K562 (cell line): ENCODE data around the gene KNDC1.

Experiments
- CHD1 ChIP-seq: fragments of 200-600 bp; sonication (generic); IDR thresholded peaks from one replicate; pipeline ENCODE4 v1.6.1; 2012; ENCODE audit warnings: mild to moderate bottlenecking, moderate library complexity, low read length, inconsistent platforms
- EP300 ChIP-seq: IDR thresholded peaks from 2 replicates; pipeline ENCODE4 v1.6.1; 2012; ENCODE audit warnings: low read length, improper control_type of control experiment
- POU5F1 ChIP-seq: fragments of 150-350 bp; IDR thresholded peaks from 2 replicates; pipeline ENCODE4 v1.6.1; 2014; ENCODE audit warnings: borderline replicate concordance, low read length, low read depth, mild to moderate bottlenecking; ENCODE audit not compliant: partially characterized antibody
- PTBP1 ChIP-seq: fragments of 200-400 bp; formaldehyde crosslinking; IDR thresholded peaks from 2 replicates; pipeline ENCODE4 v1.6.1; 2017; ENCODE audit warnings: low read depth, low read length
- RBBP5 ChIP-seq: fragments of 200-600 bp; sonication (generic); IDR thresholded peaks from 2 replicates; pipeline ENCODE4 v1.6.1; 2012; ENCODE audit warnings: borderline replicate concordance, mild to moderate bottlenecking, low read length, control low read depth, inconsistent platforms; ENCODE audit not compliant: insufficient read depth, poor library complexity, severe bottlenecking
- SP1 ChIP-seq: sonication (generic); formaldehyde crosslinking; IDR thresholded peaks from 2 replicates; pipeline ENCODE4 v1.8.1; 2022; ENCODE audit warnings: mild to moderate bottlenecking, missing genetic modification reagents
- TF ChIP-seq, protein P1 (sequence below), 3 experiments: IDR thresholded peaks in 2 of 3; conservative IDR thresholded peaks in 1 of 3; 2 replicates each; pipeline ENCODE4 v1.5.1; 2011 to 2012; ENCODE audit warnings: low read length in 3 of 3, mild to moderate bottlenecking in 3 of 3, control low read depth in 2 of 3, improper control_type of control experiment in 1 of 3, inconsistent platforms in 1 of 3, low read depth in 1 of 3, mixed read lengths in 1 of 3, moderate library complexity in 1 of 3; ENCODE audit not compliant: insufficient read depth in 2 of 3
- TF ChIP-seq, protein P2 (sequence below): sonication (generic); formaldehyde crosslinking; IDR thresholded peaks from 2 replicates; pipeline ENCODE4 v1.8.1; 2023; ENCODE audit warnings: mild to moderate bottlenecking, missing genetic modification reagents
- TF ChIP-seq, protein P3 (sequence below): fragments of 450-650 bp; conservative IDR thresholded peaks from 2 replicates; pipeline ENCODE4 v1.6.1; 2016; ENCODE audit warnings: missing genetic modification characterization, low read depth, mild to moderate bottlenecking, missing compliant biosample characterization, moderate library complexity

GRCh38 chr10:133230044-133230361, 70.0 kb downstream of the KNDC1 start, which contains the start of gene UTF1:
- TF ChIP-seq, protein P1, sequence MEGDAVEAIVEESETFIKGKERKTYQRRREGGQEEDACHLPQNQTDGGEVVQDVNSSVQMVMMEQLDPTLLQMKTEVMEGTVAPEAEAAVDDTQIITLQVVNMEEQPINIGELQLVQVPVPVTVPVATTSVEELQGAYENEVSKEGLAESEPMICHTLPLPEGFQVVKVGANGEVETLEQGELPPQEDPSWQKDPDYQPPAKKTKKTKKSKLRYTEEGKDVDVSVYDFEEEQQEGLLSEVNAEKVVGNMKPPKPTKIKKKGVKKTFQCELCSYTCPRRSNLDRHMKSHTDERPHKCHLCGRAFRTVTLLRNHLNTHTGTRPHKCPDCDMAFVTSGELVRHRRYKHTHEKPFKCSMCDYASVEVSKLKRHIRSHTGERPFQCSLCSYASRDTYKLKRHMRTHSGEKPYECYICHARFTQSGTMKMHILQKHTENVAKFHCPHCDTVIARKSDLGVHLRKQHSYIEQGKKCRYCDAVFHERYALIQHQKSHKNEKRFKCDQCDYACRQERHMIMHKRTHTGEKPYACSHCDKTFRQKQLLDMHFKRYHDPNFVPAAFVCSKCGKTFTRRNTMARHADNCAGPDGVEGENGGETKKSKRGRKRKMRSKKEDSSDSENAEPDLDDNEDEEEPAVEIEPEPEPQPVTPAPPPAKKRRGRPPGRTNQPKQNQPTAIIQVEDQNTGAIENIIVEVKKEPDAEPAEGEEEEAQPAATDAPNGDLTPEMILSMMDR (IDR thresholded peaks at IDR 0.05 in 2 of 3, conservative IDR thresholded peaks at IDR 0.05 in 1 of 3; ENCODE audit: insufficient read depth in 2 of 3, low read depth in 1 of 3, low read length in 3 of 3) = no peak
- TF ChIP-seq SP1 (no peak), RBBP5 (no peak), POU5F1 (no peak), PTBP1 (no peak), CHD1 (no peak), EP300 (no peak)
- TF ChIP-seq, protein P2, sequence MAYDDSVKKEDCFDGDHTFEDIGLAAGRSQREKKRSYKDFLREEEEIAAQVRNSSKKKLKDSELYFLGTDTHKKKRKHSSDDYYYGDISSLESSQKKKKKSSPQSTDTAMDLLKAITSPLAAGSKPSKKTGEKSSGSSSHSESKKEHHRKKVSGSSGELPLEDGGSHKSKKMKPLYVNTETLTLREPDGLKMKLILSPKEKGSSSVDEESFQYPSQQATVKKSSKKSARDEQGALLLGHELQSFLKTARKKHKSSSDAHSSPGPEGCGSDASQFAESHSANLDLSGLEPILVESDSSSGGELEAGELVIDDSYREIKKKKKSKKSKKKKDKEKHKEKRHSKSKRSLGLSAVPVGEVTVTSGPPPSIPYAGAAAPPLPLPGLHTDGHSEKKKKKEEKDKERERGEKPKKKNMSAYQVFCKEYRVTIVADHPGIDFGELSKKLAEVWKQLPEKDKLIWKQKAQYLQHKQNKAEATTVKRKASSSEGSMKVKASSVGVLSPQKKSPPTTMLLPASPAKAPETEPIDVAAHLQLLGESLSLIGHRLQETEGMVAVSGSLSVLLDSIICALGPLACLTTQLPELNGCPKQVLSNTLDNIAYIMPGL (CRISPR knock-in tag) = no peak
- TF ChIP-seq, protein P3, sequence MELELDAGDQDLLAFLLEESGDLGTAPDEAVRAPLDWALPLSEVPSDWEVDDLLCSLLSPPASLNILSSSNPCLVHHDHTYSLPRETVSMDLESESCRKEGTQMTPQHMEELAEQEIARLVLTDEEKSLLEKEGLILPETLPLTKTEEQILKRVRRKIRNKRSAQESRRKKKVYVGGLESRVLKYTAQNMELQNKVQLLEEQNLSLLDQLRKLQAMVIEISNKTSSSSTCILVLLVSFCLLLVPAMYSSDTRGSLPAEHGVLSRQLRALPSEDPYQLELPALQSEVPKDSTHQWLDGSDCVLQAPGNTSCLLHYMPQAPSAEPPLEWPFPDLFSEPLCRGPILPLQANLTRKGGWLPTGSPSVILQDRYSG (tag) = no peak
